BJ (cell line): ENCODE data around the gene GFAP. TPM values are rescaled to one million over a fixed set of nuclear protein-coding genes. Genes with fewer than 3 reads are reported as not detected.

ENCODE experiments used
- CTCF ChIA-PET: fragments of 350-600 bp; formaldehyde crosslinking; extraction: SDS; loops from one replicate; lab custom pipeline; 2021; ENCODE audit warnings: antibody characterized with exemption, inconsistent platforms; lab: Yijun Ruan, JAX
- POLR2A ChIA-PET: fragments of 300-600 bp; sonication (Branson Sonifier 250); formaldehyde crosslinking; extraction: SDS; loops from one replicate; lab custom pipeline; 2021; ENCODE audit warnings: antibody characterized with exemption; lab: Charles Lee
- DNase-seq: peaks from one replicate; pipeline ENCODE4 v3.0.0-alpha.2; 2011; ENCODE audit warnings: low read depth
- H3K27me3 ChIP-seq: 2 replicates; pipeline ENCODE4 v1.6.0; 2011; ENCODE audit warnings: low read length; ENCODE audit not compliant: control insufficient read depth, insufficient read depth
- H3K36me3 ChIP-seq: 2 replicates; pipeline ENCODE4 v1.5.1; 2011; ENCODE audit warnings: low read length; ENCODE audit not compliant: control insufficient read depth, insufficient read depth
- H3K4me3 ChIP-seq: 2 replicates; pipeline ENCODE4 v1.5.1; 2011; ENCODE audit warnings: low read depth, mild to moderate bottlenecking, control low read depth, low read length
- polyA plus RNA-seq: library from polyadenylated mRNA; depleted of rRNA; stranded (reverse); fragments of >200 nt; gene quantifications from 2 replicates; pipeline ENCODE4 v1.2.3, GENCODE V29; 2011
- TF ChIP-seq, protein P1 (sequence below): IDR thresholded peaks from 2 replicates; pipeline ENCODE4 v1.5.1; 2011; ENCODE audit warnings: low read depth, mild to moderate bottlenecking, control low read depth, inconsistent platforms, low read length, moderate library complexity; ENCODE audit not compliant: insufficient read depth

GFAP gene
- polyA plus RNA-seq, 1 experiment: 0.13 TPM

- TF ChIP-seq, protein P1, sequence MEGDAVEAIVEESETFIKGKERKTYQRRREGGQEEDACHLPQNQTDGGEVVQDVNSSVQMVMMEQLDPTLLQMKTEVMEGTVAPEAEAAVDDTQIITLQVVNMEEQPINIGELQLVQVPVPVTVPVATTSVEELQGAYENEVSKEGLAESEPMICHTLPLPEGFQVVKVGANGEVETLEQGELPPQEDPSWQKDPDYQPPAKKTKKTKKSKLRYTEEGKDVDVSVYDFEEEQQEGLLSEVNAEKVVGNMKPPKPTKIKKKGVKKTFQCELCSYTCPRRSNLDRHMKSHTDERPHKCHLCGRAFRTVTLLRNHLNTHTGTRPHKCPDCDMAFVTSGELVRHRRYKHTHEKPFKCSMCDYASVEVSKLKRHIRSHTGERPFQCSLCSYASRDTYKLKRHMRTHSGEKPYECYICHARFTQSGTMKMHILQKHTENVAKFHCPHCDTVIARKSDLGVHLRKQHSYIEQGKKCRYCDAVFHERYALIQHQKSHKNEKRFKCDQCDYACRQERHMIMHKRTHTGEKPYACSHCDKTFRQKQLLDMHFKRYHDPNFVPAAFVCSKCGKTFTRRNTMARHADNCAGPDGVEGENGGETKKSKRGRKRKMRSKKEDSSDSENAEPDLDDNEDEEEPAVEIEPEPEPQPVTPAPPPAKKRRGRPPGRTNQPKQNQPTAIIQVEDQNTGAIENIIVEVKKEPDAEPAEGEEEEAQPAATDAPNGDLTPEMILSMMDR: no peak
- H3K36me3 ChIP-seq: peaks cover 19% of the 10 kb centered on the region
- ChIA-PET CTCF (interaction anchor here (1.0 to 19.5 kb wide), 16 partner anchors 9 to 269 kb away, joined by 3 to 452 read pairs (median 6); partner anchors contain the start of genes ACBD4 and PLCD3), POLR2A (no interaction called here)
- no peak overlapping the region for H3K4me3 ChIP-seq
- peak; percentile 44 for DNase-seq
- no peaks in the 10 kb centered on the region for H3K27me3 ChIP-seq
Measured at GRCh38 chr17:44865931-44866330, 49.4 kb downstream of the GFAP start.

- CTCF ChIA-PET: interaction anchor here (0.6 to 19.5 kb wide), 25 partner anchors 8 to 270 kb away, joined by 3 to 452 read pairs (median 5); partner anchors contain the start of genes ACBD4, HIGD1B and PLCD3
- H3K27me3 ChIP-seq: no peaks in the 10 kb centered on the region
- DNase-seq: no peak
- POLR2A ChIA-PET: no interaction called here
- TF ChIP-seq, protein P1: peak; percentile 87
- H3K4me3 ChIP-seq: no peak overlapping the region
- H3K36me3 ChIP-seq: peaks cover 20% of the 10 kb centered on the region
Measured at GRCh38 chr17:44865231-44865660, 50.1 kb downstream of the GFAP start.

DNA sequence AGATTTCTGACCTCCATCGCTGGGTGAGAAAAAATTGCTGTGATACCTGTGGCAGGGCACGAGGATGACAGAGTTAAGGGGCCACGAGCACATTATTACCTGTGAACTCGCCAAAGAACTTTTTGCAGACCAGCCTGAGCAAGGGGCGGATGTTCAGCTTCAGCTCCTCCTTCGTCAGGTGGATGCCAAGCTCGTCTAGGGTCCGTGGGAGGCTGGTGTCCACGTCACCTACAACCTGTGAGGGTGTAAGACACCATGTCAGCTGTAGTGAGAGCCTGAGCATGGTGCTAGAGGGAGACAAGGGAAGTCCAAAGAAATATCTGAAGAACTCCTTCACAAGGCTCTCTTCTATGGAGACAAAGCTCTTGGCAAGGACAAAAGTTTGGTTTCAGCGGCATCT, 50.5 kb downstream of the GFAP start:
- TF ChIP-seq, protein P1: no peak
- Histone ChIP-seq H3K27me3 (no peaks in the 10 kb centered on the region), H3K36me3 (peaks cover 22% of the 10 kb centered on the region), H3K4me3 (no peak overlapping the region)
- ChIA-PET POLR2A (no interaction called here), CTCF (interaction anchor here (0.6 to 19.5 kb wide), 24 partner anchors 8 to 397 kb away, joined by 3 to 452 read pairs (median 4); partner anchors contain the start of gene HIGD1B)
- DNase-seq: no peak

GRCh38 chr17:44863061-44863918, 52.0 kb downstream of the GFAP start:
- CTCF ChIA-PET: interaction anchor here (0.7 to 19.5 kb wide), 8 partner anchors 9 to 158 kb away, joined by 3 to 452 read pairs (median 13); partner anchors contain the start of gene HIGD1B
- TF ChIP-seq, protein P1: no peak
- peaks cover 28% of the 10 kb centered on the region for H3K36me3 ChIP-seq
- POLR2A ChIA-PET: no interaction called here
- no peak overlapping the region for H3K4me3 ChIP-seq
- H3K27me3 ChIP-seq: no peaks in the 10 kb centered on the region
- no peak for DNase-seq

GRCh38 chr17:44862278-44862914, 52.9 kb downstream of the GFAP start:
- ChIA-PET POLR2A (no interaction called here), CTCF (interaction anchor here (0.6 to 19.5 kb wide), 8 partner anchors 13 to 945 kb away, joined by 3 to 452 read pairs (median 4); no protein-coding TSS in a partner anchor)
- TF ChIP-seq, protein P1: no peak
- no peaks in the 10 kb centered on the region for H3K27me3 ChIP-seq
- H3K36me3 ChIP-seq: peaks cover 29% of the 10 kb centered on the region
- no peak for DNase-seq
- H3K4me3 ChIP-seq: no peak overlapping the region
